Endodermal cell (in vitro differentiated cells): Measurements from ENCODE around the gene DUS3L. TPM values are rescaled to one million over a fixed set of nuclear protein-coding genes. Genes with fewer than 3 reads are reported as not detected.

Experiments used
- DNase-seq: peaks from one replicate; pipeline ENCODE4 v3.0.0-alpha.2; 2017
- H3K27ac ChIP-seq: 2 replicates; pipeline ENCODE4 v1.5.1; 2013; ENCODE audit warnings: mild to moderate bottlenecking, low read depth, low read length, moderate library complexity
- H3K27me3 ChIP-seq: 2 replicates; pipeline ENCODE4 v1.6.1; 2013; ENCODE audit warnings: mild to moderate bottlenecking, low read length, moderate library complexity; ENCODE audit not compliant: insufficient read depth, control insufficient read depth, poor library complexity, severe bottlenecking
- H3K36me3 ChIP-seq: 2 replicates; pipeline ENCODE4 v1.7.0; 2013; ENCODE audit warnings: mild to moderate bottlenecking, low read length, moderate library complexity; ENCODE audit not compliant: control insufficient read depth, insufficient read depth
- H3K4me1 ChIP-seq: one replicate; pipeline ENCODE4 v1.7.0; 2013; ENCODE audit warnings: low read length; ENCODE audit not compliant: control insufficient read depth, insufficient read depth
- H3K4me3 ChIP-seq: 2 replicates; pipeline ENCODE4 v1.5.1; 2013; ENCODE audit warnings: mild to moderate bottlenecking, low read length, moderate library complexity
- H3K9ac ChIP-seq: 2 replicates; pipeline ENCODE4 v1.6.1; 2013; ENCODE audit warnings: mild to moderate bottlenecking, low read length, moderate library complexity; ENCODE audit not compliant: poor library complexity, severe bottlenecking; ENCODE audit errors: extremely low read depth
- H3K9me3 ChIP-seq: 2 replicates; pipeline ENCODE4 v1.6.1; 2013; ENCODE audit warnings: mild to moderate bottlenecking, low read length, moderate library complexity; ENCODE audit not compliant: control insufficient read depth
- H3K27ac Mint-ChIP-seq: 2 replicates; pipeline ENCODE4 v1.8.0; 2020; ENCODE audit warnings: mixed read lengths
- H3K27me3 Mint-ChIP-seq: 2 replicates; pipeline ENCODE4 v1.8.0; 2021; ENCODE audit warnings: mild to moderate bottlenecking, mixed read lengths; ENCODE audit not compliant: insufficient read depth
- H3K36me3 Mint-ChIP-seq: 2 replicates; pipeline ENCODE4 v1.8.0; 2020; ENCODE audit warnings: low read depth, mixed read lengths
- H3K4me1 Mint-ChIP-seq: 2 replicates; pipeline ENCODE4 v1.8.0; 2020; ENCODE audit warnings: mixed read lengths
- H3K4me3 Mint-ChIP-seq: 2 replicates; pipeline ENCODE4 v1.8.0; 2020; ENCODE audit warnings: mild to moderate bottlenecking, moderate library complexity, mixed read lengths
- H3K9me3 Mint-ChIP-seq: 2 replicates; pipeline ENCODE4 v1.8.0; 2020; ENCODE audit warnings: mild to moderate bottlenecking, mixed read lengths
- WGBS, 2 experiments: methylation state at CpG; one replicate each; pipeline versions ENCODE4 v1.1.5 to v1.1.7; 2013; ENCODE audit warnings: missing lambda C conversion rate in 2 of 2, mixed read lengths in 1 of 2; ENCODE audit not compliant: insufficient coverage in 1 of 2, insufficient read length in 1 of 2; 5-methylcytosine and 5-hydroxymethylcytosine counted together
- total RNA-seq, 2 donors: library from RNA; stranded (reverse); fragmentation: NEBNext Ultra II Directional in 1 of 2; extraction: Animal tissue kit (Norgen Biotek cat#: 25700) in 1 of 2; gene quantifications; 2 replicates in 1 of 2; 3 replicates in 1 of 2; pipeline ENCODE4 v1.2.1, GENCODE V29; 2021
- TF ChIP-seq, protein P1 (sequence below): fragments of 200-600 bp; sonication (generic); conservative IDR thresholded peaks from 2 replicates; pipeline ENCODE4 v1.5.0; 2021; ENCODE audit warnings: antibody characterized with exemption, mild to moderate bottlenecking

Gene DUS3L
- total RNA-seq, 2 donors from 2014 or later = 19.6 to 36.8 TPM

DNA sequence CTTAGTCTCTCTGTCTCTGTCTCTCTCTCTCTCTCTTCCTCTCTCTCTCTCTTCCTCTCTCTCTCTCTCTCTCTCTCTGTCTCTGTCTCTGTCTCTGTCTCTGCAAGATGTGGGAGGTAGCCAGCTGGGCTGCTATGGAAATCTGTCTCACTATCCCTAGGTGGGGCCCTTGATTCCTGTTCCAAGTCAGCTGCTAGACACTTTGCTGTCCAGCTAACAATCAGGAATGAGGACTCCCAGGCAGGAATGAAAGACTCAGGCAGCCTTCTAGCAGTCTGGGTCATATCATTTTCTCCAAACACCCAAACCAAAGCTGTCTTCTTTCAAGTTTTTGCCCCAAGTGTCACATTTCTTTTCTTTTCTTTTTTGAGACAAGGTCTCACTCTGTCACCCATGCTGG lies 47.3 kb downstream of the DUS3L start:
- H3K4me1 ChIP-seq = no peaks in the 10 kb centered on the region
- no peaks in the 10 kb centered on the region for H3K9me3 ChIP-seq
- TF ChIP-seq, protein P1, sequence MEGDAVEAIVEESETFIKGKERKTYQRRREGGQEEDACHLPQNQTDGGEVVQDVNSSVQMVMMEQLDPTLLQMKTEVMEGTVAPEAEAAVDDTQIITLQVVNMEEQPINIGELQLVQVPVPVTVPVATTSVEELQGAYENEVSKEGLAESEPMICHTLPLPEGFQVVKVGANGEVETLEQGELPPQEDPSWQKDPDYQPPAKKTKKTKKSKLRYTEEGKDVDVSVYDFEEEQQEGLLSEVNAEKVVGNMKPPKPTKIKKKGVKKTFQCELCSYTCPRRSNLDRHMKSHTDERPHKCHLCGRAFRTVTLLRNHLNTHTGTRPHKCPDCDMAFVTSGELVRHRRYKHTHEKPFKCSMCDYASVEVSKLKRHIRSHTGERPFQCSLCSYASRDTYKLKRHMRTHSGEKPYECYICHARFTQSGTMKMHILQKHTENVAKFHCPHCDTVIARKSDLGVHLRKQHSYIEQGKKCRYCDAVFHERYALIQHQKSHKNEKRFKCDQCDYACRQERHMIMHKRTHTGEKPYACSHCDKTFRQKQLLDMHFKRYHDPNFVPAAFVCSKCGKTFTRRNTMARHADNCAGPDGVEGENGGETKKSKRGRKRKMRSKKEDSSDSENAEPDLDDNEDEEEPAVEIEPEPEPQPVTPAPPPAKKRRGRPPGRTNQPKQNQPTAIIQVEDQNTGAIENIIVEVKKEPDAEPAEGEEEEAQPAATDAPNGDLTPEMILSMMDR = no peak
- H3K27me3 Mint-ChIP-seq = peaks cover 13% of the 10 kb centered on the region
- no peaks in the 10 kb centered on the region for H3K36me3 Mint-ChIP-seq
- no peaks in the 10 kb centered on the region for H3K4me1 Mint-ChIP-seq
- H3K27me3 ChIP-seq = no peaks in the 10 kb centered on the region
- no peak overlapping the region for H3K4me3 ChIP-seq
- H3K27ac Mint-ChIP-seq = no peak overlapping the region
- no peak overlapping the region for H3K4me3 Mint-ChIP-seq
- H3K27ac ChIP-seq = no peak overlapping the region
- no peaks in the 10 kb centered on the region for H3K36me3 ChIP-seq
- no peak overlapping the region for H3K9ac ChIP-seq
- peaks cover 2% of the 10 kb centered on the region for H3K9me3 Mint-ChIP-seq
- no peak for DNase-seq

DNA sequence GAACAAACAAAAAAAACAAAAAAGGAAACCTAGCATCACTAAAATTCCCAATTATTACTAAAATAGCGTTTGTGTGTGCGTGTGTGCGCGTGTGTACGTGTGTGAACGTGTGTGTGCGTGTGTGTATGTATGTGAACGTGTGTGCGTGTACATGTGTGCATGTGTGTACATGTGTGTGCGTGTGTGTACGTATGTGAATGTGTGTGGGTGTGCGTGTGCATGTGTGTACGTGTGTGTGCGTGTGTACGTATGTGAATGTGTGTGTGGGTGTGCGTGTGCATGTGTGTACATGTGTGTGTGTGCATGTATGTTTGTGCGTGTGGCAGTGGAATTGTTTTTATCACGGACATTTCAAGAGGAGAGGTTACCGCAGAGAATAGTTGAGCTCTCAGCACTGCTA lies 48.9 kb downstream of the DUS3L start:
- H3K4me1 Mint-ChIP-seq = no peaks in the 10 kb centered on the region
- Histone ChIP-seq H3K27me3 (no peaks in the 10 kb centered on the region), H3K27ac (no peak overlapping the region), H3K4me3 (no peak overlapping the region), H3K4me1 (no peaks in the 10 kb centered on the region), H3K36me3 (no peaks in the 10 kb centered on the region), H3K9ac (no peak overlapping the region), H3K9me3 (no peaks in the 10 kb centered on the region)
- peaks cover 2% of the 10 kb centered on the region for H3K9me3 Mint-ChIP-seq
- 88 to 96% methylated on average over 8 to 18 of the region's 19 CpGs for WGBS, 2 experiments
- DNase-seq = no peak
- TF ChIP-seq, protein P1 = no peak
- H3K27ac Mint-ChIP-seq = no peak overlapping the region
- H3K4me3 Mint-ChIP-seq = no peak overlapping the region
- no peaks in the 10 kb centered on the region for H3K36me3 Mint-ChIP-seq
- H3K27me3 Mint-ChIP-seq = peaks cover 13% of the 10 kb centered on the region

DNA sequence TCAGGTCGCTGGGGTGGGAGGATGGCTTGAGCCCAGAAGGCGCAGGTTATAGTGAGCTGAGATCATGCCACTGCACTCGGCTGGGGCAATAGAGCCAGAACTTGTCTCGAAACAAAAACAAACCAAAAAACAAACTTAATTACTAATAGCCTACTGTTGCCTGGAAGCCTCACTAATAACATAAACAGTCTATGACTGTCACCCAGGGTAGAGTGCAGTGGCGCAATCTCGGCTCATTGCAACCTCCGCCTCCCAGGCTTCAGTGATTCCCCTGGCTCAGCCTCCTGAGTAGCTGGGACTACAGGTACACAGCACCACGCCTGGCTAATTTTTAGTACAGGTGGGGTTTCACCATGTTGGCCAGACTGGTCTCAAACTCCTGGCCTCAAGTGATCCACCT lies 52.5 kb downstream of the DUS3L start:
- H3K4me3 ChIP-seq = no peak overlapping the region
- 91 to 94% methylated on average over 3 to 8 of the region's 8 CpGs for WGBS, 2 experiments
- H3K4me1 Mint-ChIP-seq = no peaks in the 10 kb centered on the region
- TF ChIP-seq, protein P1 = no peak
- no peaks in the 10 kb centered on the region for H3K27me3 ChIP-seq
- H3K27ac Mint-ChIP-seq = no peak overlapping the region
- H3K9me3 Mint-ChIP-seq = peaks cover 2% of the 10 kb centered on the region
- no peak overlapping the region for H3K27ac ChIP-seq
- no peak for DNase-seq
- no peaks in the 10 kb centered on the region for H3K9me3 ChIP-seq
- no peak overlapping the region for H3K9ac ChIP-seq
- no peaks in the 10 kb centered on the region for H3K36me3 Mint-ChIP-seq
- no peaks in the 10 kb centered on the region for H3K4me1 ChIP-seq
- H3K27me3 Mint-ChIP-seq = peaks cover 14% of the 10 kb centered on the region
- H3K4me3 Mint-ChIP-seq = no peak overlapping the region
- H3K36me3 ChIP-seq = no peaks in the 10 kb centered on the region

Other genes starting within 250 kb of the DUS3L start
- gene TINCR, start 223.2 kb downstream of the DUS3L start, total RNA-seq = 1 to 10 TPM in 1 of 2 donors, under 1 TPM in 1; 0.53 to 1.2 TPM
- 10 to 100 TPM; 69.2 to 74.6 TPM for gene SAFB2, start 168.4 kb downstream of the DUS3L start, total RNA-seq
- gene SAFB, start 168.1 kb downstream of the DUS3L start, total RNA-seq = 100 to 1,000 TPM; 130 to 153 TPM
- gene MICOS13, start 110.6 kb downstream of the DUS3L start, total RNA-seq = 10 to 100 TPM; 26.3 to 35.0 TPM
- 10 to 100 TPM in 1 of 2 donors, 1 to 10 TPM in 1; 7.7 to 12.7 TPM for gene HSD11B1L, start 110.1 kb downstream of the DUS3L start, total RNA-seq
- 1,000 to 10,000 TPM; 1,005 to 1,008 TPM for gene RPL36, start 100.9 kb downstream of the DUS3L start, total RNA-seq
- gene LONP1, start 71.0 kb downstream of the DUS3L start, total RNA-seq = 100 to 1,000 TPM in 1 of 2 donors, 10 to 100 TPM in 1; 97.1 to 109 TPM
- gene CATSPERD, start 70.5 kb downstream of the DUS3L start, total RNA-seq = not detected
- 1 to 10 TPM; 1.9 to 3.6 TPM for gene PRR22, start 6.4 kb downstream of the DUS3L start, total RNA-seq
- gene NRTN, start 13.9 kb upstream of the DUS3L start, total RNA-seq = 1 to 10 TPM; 5.8 to 6.4 TPM
- gene FUT6, start 48.5 kb upstream of the DUS3L start, total RNA-seq = not detected
- gene FUT3, start 60.3 kb upstream of the DUS3L start, total RNA-seq = 1 to 10 TPM in 1 of 2 donors, not detected in 1; 1.3 TPM
- 1 to 10 TPM in 1 of 2 donors, not detected in 1; 1.3 TPM for gene FUT5, start 79.4 kb upstream of the DUS3L start, total RNA-seq
- gene NDUFA11, start 112.6 kb upstream of the DUS3L start, total RNA-seq = 100 to 1,000 TPM; 242 to 269 TPM
- 1 to 10 TPM; 5.9 TPM for gene VMAC, start 113.7 kb upstream of the DUS3L start, total RNA-seq
- gene CAPS, start 123.1 kb upstream of the DUS3L start, total RNA-seq = 1 to 10 TPM; 6.6 to 6.7 TPM
- gene RANBP3, start 187.0 kb upstream of the DUS3L start, total RNA-seq = 10 to 100 TPM; 77.4 to 81.4 TPM